Inferior parietal cortex (tissue), 1 donor: ENCODE measurements around the gene CFHR1.

Experiments used
- DNase-seq: peaks from one replicate; pipeline ENCODE4 v3.0.0-alpha.2; 2016; ENCODE audit errors: extremely low spot score

The CFHR1 gene

GRCh38 chr1:196877964-196878363, 58.4 kb downstream of the CFHR1 start:
- DNase-seq, result no peak
